CD14-positive monocyte (primary cell): ENCODE results near the gene ABCD2. TPM values are rescaled to one million over a fixed set of nuclear protein-coding genes. Genes with fewer than 3 reads are reported as not detected.

Experiments used
- DNase-seq, 3 donors: peaks; one replicate each; pipeline ENCODE4 v3.0.0-alpha.2; 2011 to 2022
- H2AFZ ChIP-seq: 2 replicates; pipeline ENCODE4 v1.6.0; 2012; ENCODE audit warnings: mild to moderate bottlenecking, low read depth, low read length, inconsistent platforms; ENCODE audit not compliant: insufficient read depth, poor library complexity, severe bottlenecking
- H3K27ac ChIP-seq, 2 donors: 1 replicate in 1 of 2; 2 replicates in 1 of 2; pipeline ENCODE4 v1.5.1; 2012 to 2013; ENCODE audit warnings: low read length in 2 of 2, control low read depth in 1 of 2, inconsistent platforms in 1 of 2, low read depth in 1 of 2, mild to moderate bottlenecking in 1 of 2
- H3K27me3 ChIP-seq, 2 donors: one replicate each; pipeline versions ENCODE4 v1.6.0 to v1.6.1; 2011 to 2013; ENCODE audit warnings: low read length in 2 of 2; ENCODE audit not compliant: control insufficient read depth in 2 of 2, insufficient read depth in 2 of 2
- H3K36me3 ChIP-seq, 2 donors: replicated peaks in 1 of 2; 1 replicate in 1 of 2; 2 replicates in 1 of 2; pipeline versions ENCODE4 v1.5.1 to v1.6.1; 2012 to 2013; ENCODE audit warnings: low read length in 2 of 2, control low read depth in 1 of 2, inconsistent platforms in 1 of 2, mild to moderate bottlenecking in 1 of 2; ENCODE audit not compliant: insufficient read depth in 2 of 2, control insufficient read depth in 1 of 2
- H3K4me1 ChIP-seq, 2 donors: 1 replicate in 1 of 2; 2 replicates in 1 of 2; pipeline versions ENCODE4 v1.5.1 to v1.6.1; 2012 to 2013; ENCODE audit warnings: low read length in 2 of 2, control low read depth in 1 of 2, inconsistent platforms in 1 of 2, mild to moderate bottlenecking in 1 of 2, moderate library complexity in 1 of 2; ENCODE audit not compliant: insufficient read depth in 2 of 2, control insufficient read depth in 1 of 2
- H3K4me2 ChIP-seq: replicated peaks from 2 replicates; pipeline ENCODE3; 2012; ENCODE audit warnings: low read length, moderate library complexity, mild to moderate bottlenecking; ENCODE audit not compliant: poor library complexity, severe bottlenecking; ENCODE audit errors: extremely low read depth
- H3K4me3 ChIP-seq, 3 experiments: fragments of 200-600 bp in 1 of 3; sonication (generic) in 1 of 3; replicated peaks in 1 of 3; 1 replicate in 2 of 3; 2 replicates in 1 of 3; pipeline ENCODE4 v1.5.1; 2011 to 2013; ENCODE audit warnings: low read length in 3 of 3, mild to moderate bottlenecking in 3 of 3, control low read depth in 2 of 3, low read depth in 2 of 3, inconsistent platforms in 1 of 3, moderate library complexity in 1 of 3
- H3K79me2 ChIP-seq: 2 replicates; pipeline ENCODE4 v1.6.0; 2012; ENCODE audit warnings: mild to moderate bottlenecking, control low read depth, inconsistent platforms, low read length, moderate library complexity; ENCODE audit not compliant: insufficient read depth
- H3K9ac ChIP-seq: 2 replicates; pipeline ENCODE4 v1.6.0; 2017; ENCODE audit warnings: low read length, mild to moderate bottlenecking; ENCODE audit not compliant: insufficient read depth, poor library complexity, severe bottlenecking
- H3K9me3 ChIP-seq, 2 donors: replicated peaks in 1 of 2; 1 replicate in 1 of 2; 2 replicates in 1 of 2; pipeline versions ENCODE4 v1.5.1 to v1.6.1; 2012 to 2013; ENCODE audit warnings: low read length in 2 of 2, control low read depth in 1 of 2; ENCODE audit not compliant: control insufficient read depth in 1 of 2, insufficient read depth in 1 of 2
- H4K20me1 ChIP-seq: 2 replicates; pipeline ENCODE4 v1.6.0; 2012; ENCODE audit warnings: mild to moderate bottlenecking, low read length, control low read depth, moderate library complexity; ENCODE audit not compliant: insufficient read depth
- H3K27ac Mint-ChIP-seq, 7 donors: one replicate each; pipeline ENCODE4 v1.8.0; 2020; ENCODE audit warnings: mild to moderate bottlenecking in 7 of 7, mixed read lengths in 7 of 7, moderate library complexity in 6 of 7, inconsistent platforms in 2 of 7
- H3K27me3 Mint-ChIP-seq, 3 donors: one replicate each; pipeline ENCODE4 v1.8.0; 2021 to 2022; ENCODE audit warnings: low read depth in 3 of 3, mild to moderate bottlenecking in 3 of 3, mixed read lengths in 3 of 3, moderate library complexity in 3 of 3, inconsistent platforms in 1 of 3
- H3K36me3 Mint-ChIP-seq, 2 donors: one replicate each; pipeline ENCODE4 v1.8.0; 2020; ENCODE audit warnings: mixed read lengths in 2 of 2, inconsistent platforms in 1 of 2, mild to moderate bottlenecking in 1 of 2
- H3K4me1 Mint-ChIP-seq: one replicate; pipeline ENCODE4 v1.8.0; 2020; ENCODE audit warnings: mild to moderate bottlenecking, mixed read lengths
- H3K4me3 Mint-ChIP-seq, 2 donors: one replicate each; pipeline ENCODE4 v1.8.0; 2020; ENCODE audit warnings: mild to moderate bottlenecking in 2 of 2, mixed read lengths in 2 of 2, moderate library complexity in 1 of 2
- H3K9me3 Mint-ChIP-seq, 7 donors: one replicate each; pipeline ENCODE4 v1.8.0; 2020 to 2022; ENCODE audit warnings: mixed read lengths in 7 of 7, mild to moderate bottlenecking in 6 of 7, moderate library complexity in 6 of 7, inconsistent platforms in 2 of 7
- CTCF ChIP-seq: fragments of 200-600 bp; IDR thresholded peaks from one replicate; pipeline ENCODE4 v1.8.0; 2022; ENCODE audit warnings: antibody characterized with exemption, mild to moderate bottlenecking
- WGBS: methylation state at CpG from one replicate; pipeline ENCODE4 v1.1.5; 2013; ENCODE audit warnings: missing lambda C conversion rate; ENCODE audit not compliant: insufficient coverage; 5-methylcytosine and 5-hydroxymethylcytosine counted together
- intact Hi-C, 2 donors: fragments of 100-400 bp; cut with micrococcal nuclease; formaldehyde crosslinking; loops; one replicate each; pipeline versions ENCODE4 v1.15.0 to v1.15.1; 2023
- polyA plus RNA-seq, 3 donors: library from polyadenylated mRNA; depleted of rRNA in 1 of 3; unstranded in 2 of 3; stranded (reverse) in 1 of 3; fragments of 300-500 nt in 2 of 3; fragments of >200 nt in 1 of 3; fragmentation: Illumina TruSeq in 2 of 3; gene quantifications; 1 replicate in 2 of 3; 2 replicates in 1 of 3; pipeline ENCODE4 v1.2.3, GENCODE V29; 2012 to 2021

Gene ABCD2
- polyA plus RNA-seq, 3 donors, result not detected

GRCh38 chr12:39647383-39647782 lies 27.8 kb upstream of the ABCD2 start:
- no peak overlapping the region for H3K27ac Mint-ChIP-seq
- intact Hi-C loops, result no loop called here
- no peak for TF ChIP-seq CTCF

GRCh38 chr12:39646963-39647362 lies 27.4 kb upstream of the ABCD2 start:
- DNase-seq, result no peak
- no peaks in the 10 kb centered on the region for H3K9me3 Mint-ChIP-seq
- H3K4me2 ChIP-seq, result no peak overlapping the region
- no peak overlapping the region for H3K27ac Mint-ChIP-seq
- no peaks in the 10 kb centered on the region for H4K20me1 ChIP-seq
- H3K36me3 ChIP-seq, result no peaks in the 10 kb centered on the region
- H3K9ac ChIP-seq, result no peak overlapping the region
- no peak overlapping the region for H2AFZ ChIP-seq
- no peaks in the 10 kb centered on the region for H3K9me3 ChIP-seq
- WGBS, result no CpG with 5 or more reads among the region's 2 CpGs
- no peak overlapping the region for H3K4me3 Mint-ChIP-seq
- no peak overlapping the region for H3K27ac ChIP-seq
- intact Hi-C loops, result no loop called here
- H3K4me1 Mint-ChIP-seq, result no peaks in the 10 kb centered on the region
- no peaks in the 10 kb centered on the region for H3K4me1 ChIP-seq
- TF ChIP-seq CTCF, result no peak
- H3K36me3 Mint-ChIP-seq, result no peaks in the 10 kb centered on the region
- no peaks in the 10 kb centered on the region for H3K27me3 ChIP-seq
- H3K79me2 ChIP-seq, result no peaks in the 10 kb centered on the region
- no peak overlapping the region for H3K4me3 ChIP-seq
- H3K27me3 Mint-ChIP-seq, result peaks cover 0 to 2% (median 0%) of the 10 kb centered on the region in 3 donors

More at GRCh38 chr12:39647383-39647782, 27.8 kb upstream of the ABCD2 start:
- Histone ChIP-seq H3K36me3 (no peaks in the 10 kb centered on the region), H3K9ac (no peak overlapping the region), H2AFZ (no peak overlapping the region), H3K4me1 (no peaks in the 10 kb centered on the region), H3K79me2 (no peaks in the 10 kb centered on the region), H3K4me2 (no peak overlapping the region), H3K4me3 (no peak overlapping the region), H3K9me3 (no peaks in the 10 kb centered on the region), H3K27me3 (no peaks in the 10 kb centered on the region), H4K20me1 (no peaks in the 10 kb centered on the region), H3K27ac (no peak overlapping the region)
- Mint-ChIP-seq H3K36me3 (no peaks in the 10 kb centered on the region), H3K4me3 (no peak overlapping the region), H3K27me3 (peaks cover 0 to 2% (median 0%) of the 10 kb centered on the region in 3 donors), H3K4me1 (no peaks in the 10 kb centered on the region), H3K9me3 (no peaks in the 10 kb centered on the region)
- no peak for DNase-seq
